GM19455 (cell line): ENCODE results near the gene FOXD4L5.
"Not testable (repeated sequence)": the region's sequence is repeated elsewhere in the genome, so short reads cannot be mapped to it uniquely, and the experiment has no call there.

Experiments
- ATAC-seq: cut with Tn5 transposase; IDR thresholded peaks from one replicate; pipeline ENCODE4 v1.9.1; 2021; ENCODE audit not compliant: unreplicated experiment

Gene FOXD4L5

GRCh38 chr9:65285109-65285508, at the start of gene FOXD4L5:
TSS of gene FOXD4L5 (minus strand) at chr9:65285209. CDS start at chr9:65284377, 832 bp downstream.
- not testable (repeated sequence) for ATAC-seq

DNA sequence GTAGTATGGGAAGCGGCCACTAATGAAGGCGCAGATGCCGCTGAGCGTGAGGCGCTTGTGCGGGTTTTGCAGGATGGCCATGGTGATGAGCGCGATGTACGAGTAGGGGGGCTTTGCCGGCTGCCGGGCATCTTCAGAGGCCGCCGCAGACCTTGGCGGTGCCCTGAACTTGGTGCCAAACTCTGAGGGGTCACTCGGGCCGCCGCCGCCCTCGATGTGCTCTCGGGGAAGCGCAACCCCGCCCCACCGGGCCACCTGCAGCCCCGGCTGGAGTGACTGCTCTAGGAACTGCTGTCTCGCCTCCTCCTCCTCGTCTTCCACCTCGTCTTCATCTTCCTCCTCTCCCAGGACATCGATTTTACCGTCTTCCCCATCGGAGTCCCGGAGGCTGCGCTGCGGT, 1.1 kb downstream of the FOXD4L5 start:
- not testable (repeated sequence) for ATAC-seq

DNA sequence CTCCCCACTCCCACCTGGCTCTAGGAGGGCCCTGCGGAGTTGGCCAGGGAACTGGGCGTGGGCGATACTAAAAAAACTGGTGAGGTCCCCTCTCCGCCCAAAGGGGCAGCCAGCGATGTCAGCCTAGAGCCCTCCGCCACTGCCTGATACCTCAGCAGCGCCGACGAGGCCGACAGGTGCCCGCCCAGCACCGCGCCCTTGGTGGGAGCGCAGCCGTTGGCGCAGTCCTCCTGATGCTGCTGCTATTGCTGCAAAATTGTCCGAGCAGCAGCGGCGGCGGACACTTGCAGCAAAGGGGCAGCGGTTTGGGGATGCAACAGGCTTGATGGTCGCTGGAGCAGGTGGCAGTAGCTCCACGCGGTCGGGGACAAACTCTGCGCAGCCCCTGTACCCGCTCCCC, 2.0 kb downstream of the FOXD4L5 start:
- not testable (repeated sequence) for ATAC-seq
